ENCODE measurements around the gene AATF. TPM values are rescaled to one million over a fixed set of nuclear protein-coding genes. Genes with fewer than 3 reads are reported as not detected.
A peak's percentile ranks its signal among the peaks of the same experiment; 100 is the strongest.

Gene AATF
- total RNA-seq, 4 donors from 2014 or later: 30.3 to 50.5 (median 40.9) TPM

- no peaks in the 10 kb centered on the region for H3K36me3 ChIP-seq
- H3K27ac ChIP-seq: no peak overlapping the region
- no peak for DNase-seq
- intact Hi-C loops (cut with DNase I; ENCODE audit: low total_unique reads) (no loop called here), in situ Hi-C loops (cut with MboI; ENCODE audit: low sequenced_read_pairs in 4 of 4) (loop anchor here in 1 of 4 donors (25.0 kb wide), 1 partner anchor 293 kb away; no protein-coding TSS in a partner anchor)
- peaks cover 80 to 84% (median 81%) of the 10 kb centered on the region in 3 donors for H3K27me3 ChIP-seq
- ATAC-seq: no peak
- no peaks in the 10 kb centered on the region for H3K9me3 ChIP-seq
- H3K4me3 ChIP-seq: no peak overlapping the region
- TF ChIP-seq CTCF (IDR thresholded peaks at IDR 0.05 in 4 of 5, conservative IDR thresholded peaks at IDR 0.05 in 1 of 5): no peak
- TF ChIP-seq POLR2A (IDR thresholded peaks at IDR 0.05): no peak
- peaks cover 24 to 34% of the 10 kb centered on the region in 2 donors for H3K4me1 ChIP-seq
Observed at GRCh38 chr17:36929851-36930582, 18.7 kb upstream of the AATF start.

GRCh38 chr17:36930583-36930900, 18.2 kb upstream of the AATF start:
- peaks cover 24 to 39% of the 10 kb centered on the region in 2 donors for H3K4me1 ChIP-seq
- in situ Hi-C loops (cut with MboI; ENCODE audit: low sequenced_read_pairs in 4 of 4): loop anchor here in 1 of 4 donors (25.0 kb wide), 1 partner anchor 293 kb away; no protein-coding TSS in a partner anchor
- H3K27me3 ChIP-seq: peaks cover 86 to 89% (median 86%) of the 10 kb centered on the region in 3 donors

GRCh38 chr17:36931096-36931696, 17.6 kb upstream of the AATF start:
- H3K4me1 ChIP-seq: peaks cover 28 to 46% of the 10 kb centered on the region in 2 donors
- TF ChIP-seq POLR2A (IDR thresholded peaks at IDR 0.05) (no peak), CTCF (IDR thresholded peaks at IDR 0.05 in 4 of 5, conservative IDR thresholded peaks at IDR 0.05 in 1 of 5) (no peak)
- peaks cover 92 to 96% (median 93%) of the 10 kb centered on the region in 3 donors for H3K27me3 ChIP-seq

More at GRCh38 chr17:36930583-36930900, 18.2 kb upstream of the AATF start:
- TF ChIP-seq POLR2A (IDR thresholded peaks at IDR 0.05) (no peak), CTCF (IDR thresholded peaks at IDR 0.05 in 4 of 5, conservative IDR thresholded peaks at IDR 0.05 in 1 of 5) (no peak)
- no peak overlapping the region for H3K4me3 ChIP-seq
- ATAC-seq: no peak
- H3K27ac ChIP-seq: no peak overlapping the region
- intact Hi-C loops (cut with DNase I; ENCODE audit: low total_unique reads): no loop called here
- no peaks in the 10 kb centered on the region for H3K36me3 ChIP-seq
- H3K9me3 ChIP-seq: no peaks in the 10 kb centered on the region
- DNase-seq: no peak

GRCh38 chr17:36931697-36932382, 16.9 kb upstream of the AATF start:
- TF ChIP-seq POLR2A (IDR thresholded peaks at IDR 0.05): no peak
- no peak for TF ChIP-seq CTCF (IDR thresholded peaks at IDR 0.05 in 4 of 5, conservative IDR thresholded peaks at IDR 0.05 in 1 of 5)
- Histone ChIP-seq H3K27me3 (peaks cover 97 to 100% (median 98%) of the 10 kb centered on the region in 3 donors), H3K4me1 (peaks cover 34 to 52% of the 10 kb centered on the region in 2 donors), H3K9me3 (no peaks in the 10 kb centered on the region), H3K36me3 (no peaks in the 10 kb centered on the region), H3K4me3 (peak overlapping the region in 3 of 4 donors; percentile 1 to 50 (median 7)), H3K27ac (no peak overlapping the region)
- intact Hi-C loops (cut with DNase I; ENCODE audit: low total_unique reads) (no loop called here), in situ Hi-C loops (cut with MboI; ENCODE audit: low sequenced_read_pairs in 4 of 4) (loop anchor here in 1 of 4 donors (25.0 kb wide), 1 partner anchor 295 kb away; no protein-coding TSS in a partner anchor)
- DNase-seq: no peak
- no peak for ATAC-seq

More at GRCh38 chr17:36931096-36931696, 17.6 kb upstream of the AATF start:
- H3K27ac ChIP-seq: no peak overlapping the region
- in situ Hi-C loops (cut with MboI; ENCODE audit: low sequenced_read_pairs in 4 of 4) (loop anchor here in 1 of 4 donors (25.0 kb wide), 1 partner anchor 294 kb away; no protein-coding TSS in a partner anchor), intact Hi-C loops (cut with DNase I; ENCODE audit: low total_unique reads) (no loop called here)
- no peaks in the 10 kb centered on the region for H3K9me3 ChIP-seq
- H3K4me3 ChIP-seq: no peak overlapping the region
- DNase-seq (no peak), ATAC-seq (no peak)
- no peaks in the 10 kb centered on the region for H3K36me3 ChIP-seq

Measured in gastrocnemius medialis (tissue), 4 donors.